Measurements from ENCODE around the gene DNMT3B. TPM values are rescaled to one million over a fixed set of nuclear protein-coding genes. Genes with fewer than 3 reads are reported as not detected.

Gene DNMT3B
- total and polyA plus RNA-seq, 9 of the 15 experiments (the other 6 are each of a cell fraction or from before 2014, with no cell fraction given), result 9.3 to 74.8 (median 49.1) TPM

- TF ChIP-seq E4F1 (CRISPR knock-in tag; IDR thresholded peaks at IDR 0.05; ENCODE audit: borderline replicate concordance) (no peak), MLLT1 (IDR thresholded peaks at IDR 0.05) (0 out of 4 replicates have a peak, but pooled peaks of 1 of the 2 experiments have one; percentile 8), RNF219 (CRISPR knock-in tag; IDR thresholded peaks at IDR 0.05) (no peak), CTBP1 (IDR thresholded peaks at IDR 0.05; ENCODE audit: borderline replicate concordance) (peak; percentile 31; the same call in 1 of the 2 replicates), ZNF586 (CRISPR knock-in tag; conservative IDR thresholded peaks at IDR 0.05) (no peak), RBBP5 (IDR thresholded peaks at IDR 0.05; ENCODE audit: borderline replicate concordance, insufficient read depth, low read length, poor library complexity, severe bottlenecking) (no peak), SMARCE1 (IDR thresholded peaks at IDR 0.05) (peak; percentile 23; the same call in 1 of the 2 replicates), KDM4B (IDR thresholded peaks at IDR 0.05; ENCODE audit: borderline replicate concordance in 2 of 2, low read depth in 1 of 2) (no peak), ARHGAP35 (IDR thresholded peaks at IDR 0.05; ENCODE audit: partially characterized antibody) (no peak), NR2C1 (IDR thresholded peaks at IDR 0.05) (no peak), NR2C1 (tag; IDR thresholded peaks at IDR 0.05) (no peak), KAT8 (IDR thresholded peaks at IDR 0.05; ENCODE audit: low read depth) (no peak), CREB5 (CRISPR knock-in tag; IDR thresholded peaks at IDR 0.05) (no peak), HMG20B (CRISPR knock-in tag; IDR thresholded peaks at IDR 0.05) (no peak), ZNF696 (CRISPR knock-in tag; conservative IDR thresholded peaks at IDR 0.05) (no peak), ZNF232 (CRISPR knock-in tag; IDR thresholded peaks at IDR 0.05) (no peak), UBTF (IDR thresholded peaks at IDR 0.05; ENCODE audit: borderline replicate concordance in 1 of 2, low read depth in 2 of 2, low read length in 2 of 2) (peak; percentile 69 to 75; a peak in 2 of 4 replicates)
Observed at GRCh38 chr20:32763202-32764004, 1.2 kb downstream of the DNMT3B start (continued).

Measured in K562 (cell line).